ENCODE data around the gene ARPC1B. TPM values are rescaled to one million over a fixed set of nuclear protein-coding genes. Genes with fewer than 3 reads are reported as not detected.

The ARPC1B gene
- total and polyA plus RNA-seq, 2 donors (not counting 1 experiment from before 2014, with no cell fraction given): 245 to 394 TPM

- TF ChIP-seq CTCF (conservative IDR thresholded peaks at IDR 0.05 in 1 of 2, IDR thresholded peaks at IDR 0.05 in 1 of 2; ENCODE audit: low read depth in 1 of 2, low read length in 2 of 2) (no peak), EZH2 (IDR thresholded peaks at IDR 0.05; ENCODE audit: low read length, missing control alignments) (no peak)
- H3K9me3 ChIP-seq (ENCODE audit: control insufficient read depth, insufficient read depth, low read depth, low read length): no peaks in the 10 kb centered on the region
- no peak overlapping the region for H3K4me2 ChIP-seq (ENCODE audit: extremely low read depth, insufficient read depth, low read length)
- H4K20me1 ChIP-seq (ENCODE audit: control insufficient read depth, extremely low read depth, insufficient read depth, low read length): no peaks in the 10 kb centered on the region
- no peaks in the 10 kb centered on the region for H3K27me3 ChIP-seq (ENCODE audit: control insufficient read depth, insufficient read depth, low read length)
- H2AFZ ChIP-seq (ENCODE audit: low read length): no peak overlapping the region
- H3K4me3 ChIP-seq (replicated peaks in 1 of 4; ENCODE audit: control extremely low read depth in 1 of 4, insufficient read depth in 1 of 4, low read depth in 3 of 4, low read length in 4 of 4): no peak overlapping the region
- no peak for DNase-seq (ENCODE audit: low read depth in 2 of 2)
- H3K9ac ChIP-seq (ENCODE audit: insufficient read depth, low read length): no peak overlapping the region
- peaks cover 19% of the 10 kb centered on the region for H3K4me1 ChIP-seq (ENCODE audit: control insufficient read depth, extremely low read depth, insufficient read depth, low read length)
- peaks cover 23% of the 10 kb centered on the region for H3K36me3 ChIP-seq (ENCODE audit: control insufficient read depth, insufficient read depth, low read length)
- peaks cover 61% of the 10 kb centered on the region for H3K79me2 ChIP-seq (ENCODE audit: control insufficient read depth, insufficient read depth, low read length)
- peak overlapping the region; percentile 72 for H3K27ac ChIP-seq (ENCODE audit: insufficient read depth, low read length)
These were observed 6.5 kb downstream of the ARPC1B start for GRCh38 chr7:99380823-99381663.

GRCh38 chr7:99381664-99382075 is 7.1 kb downstream of the ARPC1B start:
- no peak overlapping the region for H3K4me3 ChIP-seq (replicated peaks in 1 of 4; ENCODE audit: control extremely low read depth in 1 of 4, insufficient read depth in 1 of 4, low read depth in 3 of 4, low read length in 4 of 4)
- H3K4me2 ChIP-seq (ENCODE audit: extremely low read depth, insufficient read depth, low read length): no peak overlapping the region
- H3K9me3 ChIP-seq (ENCODE audit: control insufficient read depth, insufficient read depth, low read depth, low read length): no peaks in the 10 kb centered on the region
- no peaks in the 10 kb centered on the region for H3K27me3 ChIP-seq (ENCODE audit: control insufficient read depth, insufficient read depth, low read length)
- TF ChIP-seq EZH2 (IDR thresholded peaks at IDR 0.05; ENCODE audit: low read length, missing control alignments) (no peak), CTCF (conservative IDR thresholded peaks at IDR 0.05 in 1 of 2, IDR thresholded peaks at IDR 0.05 in 1 of 2; ENCODE audit: low read depth in 1 of 2, low read length in 2 of 2) (no peak)
- peaks cover 56% of the 10 kb centered on the region for H3K79me2 ChIP-seq (ENCODE audit: control insufficient read depth, insufficient read depth, low read length)
- peaks cover 25% of the 10 kb centered on the region for H3K36me3 ChIP-seq (ENCODE audit: control insufficient read depth, insufficient read depth, low read length)
- H3K9ac ChIP-seq (ENCODE audit: insufficient read depth, low read length): no peak overlapping the region
- H4K20me1 ChIP-seq (ENCODE audit: control insufficient read depth, extremely low read depth, insufficient read depth, low read length): no peaks in the 10 kb centered on the region
- H3K4me1 ChIP-seq (ENCODE audit: control insufficient read depth, extremely low read depth, insufficient read depth, low read length): peaks cover 19% of the 10 kb centered on the region
- H3K27ac ChIP-seq (ENCODE audit: insufficient read depth, low read length): no peak overlapping the region
- DNase-seq (ENCODE audit: low read depth in 2 of 2): no peak
- no peak overlapping the region for H2AFZ ChIP-seq (ENCODE audit: low read length)

GRCh38 chr7:99383203-99383602 is 8.7 kb downstream of the ARPC1B start:
- Histone ChIP-seq H4K20me1 (ENCODE audit: control insufficient read depth, extremely low read depth, insufficient read depth, low read length) (no peaks in the 10 kb centered on the region), H2AFZ (ENCODE audit: low read length) (no peak overlapping the region), H3K4me1 (ENCODE audit: control insufficient read depth, extremely low read depth, insufficient read depth, low read length) (peaks cover 19% of the 10 kb centered on the region), H3K36me3 (ENCODE audit: control insufficient read depth, insufficient read depth, low read length) (peaks cover 30% of the 10 kb centered on the region), H3K9ac (ENCODE audit: insufficient read depth, low read length) (no peak overlapping the region), H3K4me3 (replicated peaks in 1 of 4; ENCODE audit: control extremely low read depth in 1 of 4, insufficient read depth in 1 of 4, low read depth in 3 of 4, low read length in 4 of 4) (no peak overlapping the region), H3K79me2 (ENCODE audit: control insufficient read depth, insufficient read depth, low read length) (peaks cover 47% of the 10 kb centered on the region), H3K4me2 (ENCODE audit: extremely low read depth, insufficient read depth, low read length) (no peak overlapping the region), H3K9me3 (ENCODE audit: control insufficient read depth, insufficient read depth, low read depth, low read length) (no peaks in the 10 kb centered on the region), H3K27me3 (ENCODE audit: control insufficient read depth, insufficient read depth, low read length) (no peaks in the 10 kb centered on the region), H3K27ac (ENCODE audit: insufficient read depth, low read length) (no peak overlapping the region)
- DNase-seq (ENCODE audit: low read depth in 2 of 2): no peak
- TF ChIP-seq EZH2 (IDR thresholded peaks at IDR 0.05; ENCODE audit: low read length, missing control alignments): no peak
- TF ChIP-seq CTCF (conservative IDR thresholded peaks at IDR 0.05 in 1 of 2, IDR thresholded peaks at IDR 0.05 in 1 of 2; ENCODE audit: low read depth in 1 of 2, low read length in 2 of 2): no peak

Data from fibroblast of lung (primary cell).